Measurements from ENCODE around the gene DCPS. TPM values are rescaled to one million over a fixed set of nuclear protein-coding genes. Genes with fewer than 3 reads are reported as not detected.

DCPS gene
- total RNA-seq, 1 experiment from 2014 or later, result 17.6 TPM

DNA sequence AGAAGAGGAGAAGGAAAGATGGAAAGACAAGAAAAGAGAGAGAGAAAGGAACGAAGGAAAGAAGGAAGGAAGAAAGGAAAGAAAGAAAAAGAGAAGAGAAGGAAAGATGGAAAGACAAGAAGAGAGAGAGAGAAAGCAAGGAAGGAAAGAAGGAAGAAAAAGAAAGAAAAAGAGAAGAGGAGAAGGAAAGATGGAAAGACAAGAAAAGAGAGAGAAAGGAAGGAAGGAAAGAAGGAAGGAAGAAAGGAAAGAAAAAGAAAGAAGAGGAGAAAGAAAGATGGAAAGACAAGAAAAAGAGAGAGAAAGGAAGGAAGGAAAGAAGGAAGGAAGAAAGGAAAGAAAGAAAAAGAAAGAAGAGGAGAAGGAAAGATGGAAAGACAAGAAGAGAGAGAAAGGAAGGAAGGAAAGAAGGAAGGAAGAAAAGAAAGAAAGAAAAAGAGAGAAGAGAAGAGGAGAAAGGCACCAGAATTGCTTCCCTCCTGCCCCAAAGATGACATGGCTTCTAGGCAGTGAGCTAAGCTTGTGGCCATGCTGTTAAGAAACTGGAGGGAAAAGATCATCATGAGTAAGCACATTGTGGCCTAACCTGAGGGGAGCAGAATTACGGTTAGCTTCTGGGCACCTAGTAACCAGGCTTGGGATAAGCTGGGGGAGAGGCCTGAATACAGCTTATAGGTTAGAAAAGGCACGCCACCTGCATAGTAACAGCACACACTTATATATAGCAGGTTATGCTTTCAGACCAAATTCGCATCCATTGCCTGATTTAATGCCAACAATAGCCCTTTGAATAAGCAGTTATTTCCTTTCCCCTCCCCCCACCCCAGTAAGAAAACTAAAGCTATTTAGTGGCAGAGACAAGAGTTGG is 49.3 kb downstream of the DCPS start:
- no peaks in the 10 kb centered on the region for H3K9me3 ChIP-seq (ENCODE audit: low read length)
- peak overlapping the region; percentile 35 for H3K9ac ChIP-seq (ENCODE audit: low read length)
- peaks cover 25% of the 10 kb centered on the region for H3K4me1 ChIP-seq (ENCODE audit: low read length)
- H2AFZ ChIP-seq (ENCODE audit: low read length), result no peak overlapping the region
- DNase-seq, result peak; percentile 65
- peak overlapping the region; percentile 29 for H3K4me2 ChIP-seq (ENCODE audit: low read depth, low read length, poor library complexity, severe bottlenecking)
- H3K27me3 ChIP-seq (ENCODE audit: low read length), result no peaks in the 10 kb centered on the region
- no peaks in the 10 kb centered on the region for H3K36me3 ChIP-seq (ENCODE audit: insufficient read depth, low read length)
- peaks cover 25% of the 10 kb centered on the region; the same call in 1 of the 2 replicates for H3K79me2 ChIP-seq (ENCODE audit: low read length)
- H3K27ac ChIP-seq (ENCODE audit: low read length), result peak overlapping the region; percentile 63
- H4K20me1 ChIP-seq (ENCODE audit: insufficient read depth, low read depth, low read length), result no peaks in the 10 kb centered on the region
- H3K9me2 ChIP-seq (replicated peaks; ENCODE audit: insufficient read depth, low read length), result no peaks in the 10 kb centered on the region
- H3K4me3 ChIP-seq (ENCODE audit: low read length), result peak overlapping the region; percentile 48; the same call in 1 of the 2 replicates

DNA sequence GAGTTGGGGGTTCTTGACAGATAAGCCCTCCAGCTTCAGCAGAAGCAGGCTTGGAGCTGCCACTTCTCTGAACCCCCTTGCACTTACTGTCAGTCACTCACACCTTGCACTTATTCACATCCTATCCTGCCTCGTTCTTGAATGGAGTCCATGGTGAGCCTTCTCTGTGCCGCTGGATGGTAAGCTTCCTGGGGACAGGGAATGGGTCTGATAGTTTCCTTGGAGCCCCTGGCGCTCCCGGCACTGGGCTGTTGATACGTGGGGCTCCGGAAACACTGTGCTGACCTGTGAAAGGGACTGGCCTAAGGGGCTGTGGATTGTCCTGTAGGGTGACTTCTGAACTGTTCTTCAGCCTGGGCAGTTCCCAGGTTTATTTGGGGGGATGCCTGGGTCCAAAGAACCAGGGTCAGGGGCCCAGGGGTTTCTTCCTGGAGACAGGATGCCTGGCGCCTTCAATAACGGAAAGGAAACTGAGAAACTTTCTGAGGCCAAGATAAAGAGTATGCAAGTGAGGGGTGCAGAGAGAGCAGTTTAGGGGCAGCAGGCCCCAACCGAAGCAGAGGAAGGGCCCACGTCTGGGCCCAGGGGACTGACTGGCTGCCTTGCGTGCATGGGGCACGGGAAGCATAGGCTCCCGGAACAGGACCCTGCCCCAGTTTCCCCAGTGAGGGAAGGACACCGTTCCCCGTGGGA is 50.9 kb downstream of the DCPS start:
- DNase-seq, result peak; percentile 66
- H3K4me3 ChIP-seq (ENCODE audit: low read length), result peak overlapping the region; percentile 78
- H3K4me2 ChIP-seq (ENCODE audit: low read depth, low read length, poor library complexity, severe bottlenecking), result peak overlapping the region; percentile 81
- no peaks in the 10 kb centered on the region for H3K9me2 ChIP-seq (replicated peaks; ENCODE audit: insufficient read depth, low read length)
- peaks cover 25% of the 10 kb centered on the region; the same call in 1 of the 2 replicates for H3K79me2 ChIP-seq (ENCODE audit: low read length)
- no peaks in the 10 kb centered on the region for H3K36me3 ChIP-seq (ENCODE audit: insufficient read depth, low read length)
- 0 out of 2 replicates have a peak overlapping the region, but pooled peaks have one; percentile 28 for H2AFZ ChIP-seq (ENCODE audit: low read length)
- no peaks in the 10 kb centered on the region for H3K9me3 ChIP-seq (ENCODE audit: low read length)
- H3K27ac ChIP-seq (ENCODE audit: low read length), result peak overlapping the region; percentile 60
- H3K4me1 ChIP-seq (ENCODE audit: low read length), result peaks cover 24% of the 10 kb centered on the region
- no peaks in the 10 kb centered on the region for H4K20me1 ChIP-seq (ENCODE audit: insufficient read depth, low read depth, low read length)
- H3K9ac ChIP-seq (ENCODE audit: low read length), result peak overlapping the region; percentile 90
- H3K27me3 ChIP-seq (ENCODE audit: low read length), result no peaks in the 10 kb centered on the region

DNA sequence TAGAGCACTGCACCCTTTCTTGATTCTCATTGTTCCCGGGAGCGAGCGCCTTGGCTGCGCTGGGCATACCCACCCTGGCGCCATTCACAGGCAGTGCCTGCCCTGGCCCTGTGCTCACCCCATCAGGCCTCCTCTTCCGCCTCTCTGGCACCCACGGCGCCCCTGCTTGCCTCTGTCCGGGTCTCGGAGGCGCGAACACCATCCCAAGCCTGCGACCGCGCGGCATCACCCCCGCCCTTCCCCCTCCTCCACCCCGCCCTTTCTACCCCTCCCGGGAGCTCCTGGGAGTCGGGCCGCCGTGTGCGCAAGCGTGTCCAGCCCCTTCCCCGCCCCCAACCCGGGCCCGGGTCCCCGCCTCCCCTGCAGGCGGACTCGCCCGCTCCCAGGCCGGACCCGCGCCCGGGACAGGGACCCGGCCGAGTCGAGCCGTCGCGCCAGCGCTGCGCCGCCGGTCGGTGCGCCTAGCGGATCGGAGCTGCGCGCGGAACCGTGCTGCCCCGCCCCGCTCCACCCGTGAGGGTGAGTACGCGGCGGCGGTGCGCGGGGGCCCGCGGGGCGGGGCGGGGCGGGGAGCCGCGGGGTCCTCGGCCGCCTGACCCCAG is 51.6 kb downstream of the DCPS start, which contains the start of gene ST3GAL4:
Gene ST3GAL4, plus strand, starts transcription at position 363 of the 602 bp plus-strand sequence. CDS start 50,470 bp downstream, outside the sequence.
- no peaks in the 10 kb centered on the region for H3K27me3 ChIP-seq (ENCODE audit: low read length)
- peak; percentile 85 for DNase-seq
- no peaks in the 10 kb centered on the region for H3K36me3 ChIP-seq (ENCODE audit: insufficient read depth, low read length)
- peak within 1 kb of the TSS; percentile 28; the same call in 1 of the 2 replicates for H2AFZ ChIP-seq (ENCODE audit: low read length)
- peak within 1 kb of the TSS; percentile 90 for H3K9ac ChIP-seq (ENCODE audit: low read length)
- H3K79me2 ChIP-seq (ENCODE audit: low read length), result peaks cover 25% of the 10 kb centered on the region; the same call in 1 of the 2 replicates
- peak within 1 kb of the TSS; percentile 60 for H3K27ac ChIP-seq (ENCODE audit: low read length)
- no peaks in the 10 kb centered on the region for H4K20me1 ChIP-seq (ENCODE audit: insufficient read depth, low read depth, low read length)
- peaks cover 24% of the 10 kb centered on the region for H3K4me1 ChIP-seq (ENCODE audit: low read length)
- peak within 1 kb of the TSS; percentile 81 for H3K4me2 ChIP-seq (ENCODE audit: low read depth, low read length, poor library complexity, severe bottlenecking)
- H3K4me3 ChIP-seq (ENCODE audit: low read length), result peak within 1 kb of the TSS; percentile 78
- H3K9me3 ChIP-seq (ENCODE audit: low read length), result no peaks in the 10 kb centered on the region
- H3K9me2 ChIP-seq (replicated peaks; ENCODE audit: insufficient read depth, low read length), result no peaks in the 10 kb centered on the region

DNA sequence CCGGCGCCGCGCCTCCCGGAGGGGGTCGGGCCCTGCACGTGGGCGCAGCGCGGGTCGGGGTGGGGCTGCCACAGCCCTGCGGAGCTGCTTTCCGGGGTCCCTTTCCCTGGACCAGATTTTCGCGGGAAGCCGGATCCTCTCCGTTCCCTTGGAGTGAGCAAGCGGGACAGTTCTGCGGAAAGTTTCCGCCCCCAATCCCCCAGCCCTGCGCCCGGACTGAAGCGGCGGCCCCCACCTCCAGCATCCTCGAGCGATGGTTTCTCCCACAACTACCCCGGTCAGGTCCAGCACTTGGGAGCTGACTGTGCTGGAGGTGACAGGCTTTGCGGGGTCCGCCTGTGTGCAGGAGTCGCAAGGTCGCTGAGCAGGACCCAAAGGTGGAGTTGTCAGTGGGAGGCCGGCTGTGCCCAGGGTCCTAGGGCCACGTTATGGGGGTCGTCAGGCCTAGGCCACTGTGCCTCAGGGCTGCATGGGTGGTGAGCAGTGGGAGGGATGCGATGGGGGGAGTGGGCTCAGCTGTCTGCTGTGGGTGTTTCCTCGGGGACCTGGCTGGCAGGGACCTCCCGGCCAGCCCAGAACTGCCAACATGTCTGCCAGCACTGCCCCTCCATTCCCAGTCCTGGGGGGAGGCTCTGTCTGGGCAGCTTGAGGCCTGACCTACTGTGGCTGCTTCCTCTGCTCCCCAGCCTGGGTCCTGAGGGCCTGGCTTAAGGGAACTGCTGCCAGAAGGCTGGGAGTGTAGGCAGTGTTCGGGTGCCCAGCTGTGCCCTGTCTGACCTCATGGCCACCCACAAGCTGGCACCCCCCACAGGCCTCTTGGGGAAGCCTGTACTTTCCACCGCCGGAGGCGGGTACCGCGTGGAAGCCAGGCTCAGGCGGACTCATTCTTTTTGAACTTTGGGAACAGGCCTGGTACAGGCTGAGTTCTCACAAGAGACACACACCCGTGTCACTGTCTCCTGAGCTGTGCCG is 52.4 kb downstream of the DCPS start:
- H2AFZ ChIP-seq (ENCODE audit: low read length), result no peak overlapping the region; the same call in 1 of the 2 replicates
- peaks cover 24% of the 10 kb centered on the region for H3K4me1 ChIP-seq (ENCODE audit: low read length)

DNA sequence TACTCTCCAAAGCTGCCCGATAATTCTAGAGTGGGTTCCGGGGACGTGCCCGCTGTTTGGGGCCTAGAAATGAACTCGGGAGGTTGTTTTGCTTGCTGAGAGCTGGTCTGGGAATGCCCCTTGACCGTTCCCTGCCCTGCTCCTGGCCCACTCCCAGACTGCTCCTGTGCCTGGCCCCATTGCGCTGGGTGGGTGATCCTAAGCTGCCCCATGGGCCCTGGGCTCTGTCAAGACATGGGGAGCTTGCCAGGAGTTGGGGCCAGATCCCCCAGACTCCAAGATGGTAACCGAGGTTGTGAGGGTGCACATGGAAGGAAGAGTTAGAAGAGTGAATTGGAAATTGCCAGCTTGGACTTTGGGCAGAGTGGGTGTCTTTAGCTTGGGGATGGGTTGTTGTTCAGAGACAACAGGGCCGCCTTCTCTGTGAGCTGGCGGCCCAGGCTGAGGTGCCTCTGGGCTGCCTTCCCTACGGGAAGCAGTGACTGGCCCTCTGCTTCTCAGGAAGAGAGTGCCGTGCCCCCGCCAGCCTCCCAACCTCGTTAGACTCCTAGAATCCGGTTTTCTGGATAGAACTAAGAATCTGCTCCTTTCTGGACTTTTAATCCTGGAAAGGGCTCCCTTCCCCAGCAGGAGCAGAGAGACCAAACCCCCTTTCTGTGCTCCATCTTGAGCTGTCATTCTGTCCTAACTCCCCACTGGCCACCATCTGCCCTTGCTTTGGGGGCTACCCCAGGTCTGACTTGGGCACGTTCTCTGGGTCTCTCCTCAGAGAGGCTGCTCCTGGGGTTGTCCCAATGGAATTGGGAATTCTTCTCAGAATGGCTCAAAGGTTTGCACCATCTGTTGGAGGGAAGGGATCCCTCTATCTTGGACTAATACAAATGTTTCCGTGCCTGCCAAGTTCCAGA is 53.4 kb downstream of the DCPS start:
- no peaks in the 10 kb centered on the region for H4K20me1 ChIP-seq (ENCODE audit: insufficient read depth, low read depth, low read length)
- no peak overlapping the region for H2AFZ ChIP-seq (ENCODE audit: low read length)
- no peaks in the 10 kb centered on the region for H3K27me3 ChIP-seq (ENCODE audit: low read length)
- H3K4me2 ChIP-seq (ENCODE audit: low read depth, low read length, poor library complexity, severe bottlenecking), result no peak overlapping the region
- DNase-seq, result no peak
- no peak overlapping the region for H3K4me3 ChIP-seq (ENCODE audit: low read length)
- peaks cover 16% of the 10 kb centered on the region; the same call in 1 of the 2 replicates for H3K79me2 ChIP-seq (ENCODE audit: low read length)
- H3K27ac ChIP-seq (ENCODE audit: low read length), result no peak overlapping the region
- H3K36me3 ChIP-seq (ENCODE audit: insufficient read depth, low read length), result no peaks in the 10 kb centered on the region
- H3K9me3 ChIP-seq (ENCODE audit: low read length), result no peaks in the 10 kb centered on the region
- H3K9ac ChIP-seq (ENCODE audit: low read length), result no peak overlapping the region
- H3K9me2 ChIP-seq (replicated peaks; ENCODE audit: insufficient read depth, low read length), result no peaks in the 10 kb centered on the region
- H3K4me1 ChIP-seq (ENCODE audit: low read length), result peaks cover 22% of the 10 kb centered on the region

More for the DNA sequence above, 52.4 kb downstream of the DCPS start:
- Histone ChIP-seq H3K27me3 (ENCODE audit: low read length) (no peaks in the 10 kb centered on the region), H3K4me3 (ENCODE audit: low read length) (peak overlapping the region; percentile 62; the same call in 1 of the 2 replicates), H3K79me2 (ENCODE audit: low read length) (peaks cover 19% of the 10 kb centered on the region; the same call in 1 of the 2 replicates), H3K36me3 (ENCODE audit: insufficient read depth, low read length) (no peaks in the 10 kb centered on the region), H3K27ac (ENCODE audit: low read length) (no peak overlapping the region), H3K9me2 (replicated peaks; ENCODE audit: insufficient read depth, low read length) (no peaks in the 10 kb centered on the region), H3K9ac (ENCODE audit: low read length) (peak overlapping the region; percentile 90), H3K4me2 (ENCODE audit: low read depth, low read length, poor library complexity, severe bottlenecking) (peak overlapping the region; percentile 77), H3K9me3 (ENCODE audit: low read length) (no peaks in the 10 kb centered on the region), H4K20me1 (ENCODE audit: insufficient read depth, low read depth, low read length) (no peaks in the 10 kb centered on the region)
- DNase-seq, result no peak

DNA sequence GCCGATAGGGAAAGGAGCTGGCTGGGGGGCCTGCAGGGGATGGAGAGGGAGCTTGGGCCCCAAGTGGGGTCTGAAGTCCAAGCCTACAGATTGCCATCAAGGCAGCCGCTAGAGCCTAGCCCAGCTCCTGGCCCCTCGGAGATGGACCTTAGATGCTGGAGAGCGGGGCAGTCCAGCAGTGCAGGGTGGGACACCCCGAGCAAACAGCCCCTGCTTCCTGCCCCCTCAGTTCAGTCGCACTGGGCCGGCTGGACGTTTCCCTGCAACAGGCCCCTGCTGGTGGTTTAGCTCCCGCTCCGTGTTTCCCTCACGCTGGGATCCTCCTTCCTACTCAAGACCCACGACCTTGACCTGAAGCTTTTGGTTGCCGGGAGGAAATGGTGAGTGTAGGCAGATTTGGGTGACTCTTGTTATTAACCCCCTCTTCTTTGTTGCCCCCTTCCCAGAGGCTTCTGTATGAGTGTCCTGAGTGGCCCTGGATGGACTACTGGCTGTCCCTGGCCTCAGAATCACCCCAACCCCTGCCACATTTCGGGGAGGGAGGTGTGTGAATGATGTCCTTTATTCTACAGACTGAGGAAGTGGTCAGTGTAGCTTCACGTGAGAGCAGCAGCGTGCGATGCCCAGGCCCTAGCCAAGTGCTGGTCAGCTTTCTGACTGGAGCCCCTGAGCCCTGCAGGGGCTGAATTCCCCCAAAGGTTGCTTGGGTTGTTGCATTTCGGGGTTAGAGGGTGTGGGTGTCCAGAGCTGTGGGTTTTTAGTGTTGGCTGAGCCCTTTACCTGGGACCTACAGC is 54.3 kb downstream of the DCPS start:
- Histone ChIP-seq H3K4me2 (ENCODE audit: low read depth, low read length, poor library complexity, severe bottlenecking) (no peak overlapping the region), H3K9me3 (ENCODE audit: low read length) (no peaks in the 10 kb centered on the region), H3K36me3 (ENCODE audit: insufficient read depth, low read length) (no peaks in the 10 kb centered on the region), H3K79me2 (ENCODE audit: low read length) (peaks cover 10% of the 10 kb centered on the region; the same call in 1 of the 2 replicates), H3K4me1 (ENCODE audit: low read length) (peaks cover 14% of the 10 kb centered on the region), H4K20me1 (ENCODE audit: insufficient read depth, low read depth, low read length) (0 out of 2 replicates have a peak, but pooled peaks cover under 1% of the 10 kb centered on the region), H3K9me2 (replicated peaks; ENCODE audit: insufficient read depth, low read length) (no peaks in the 10 kb centered on the region), H3K27ac (ENCODE audit: low read length) (no peak overlapping the region), H3K27me3 (ENCODE audit: low read length) (no peaks in the 10 kb centered on the region), H3K4me3 (ENCODE audit: low read length) (no peak overlapping the region), H2AFZ (ENCODE audit: low read length) (no peak overlapping the region), H3K9ac (ENCODE audit: low read length) (no peak overlapping the region)
- no peak for DNase-seq

All from Karpas-422 (cell line).